Measurements from ENCODE around the gene DGCR2.

GRCh38 chr22:19044381-19044780 lies 77.8 kb downstream of the DGCR2 start:
- TF ChIP-seq CTCF (conservative IDR thresholded peaks at IDR 0.05; ENCODE audit: low read depth, low read length) (no peak), SMC3 (IDR thresholded peaks at IDR 0.05; ENCODE audit: low read depth, low read length) (no peak), POLR2A (IDR thresholded peaks at IDR 0.05; ENCODE audit: low read depth, low read length) (no peak), CEBPB (IDR thresholded peaks at IDR 0.05; ENCODE audit: low read depth, low read length) (no peak), FOS (IDR thresholded peaks at IDR 0.05; ENCODE audit: low read depth, low read length) (no peak), MXI1 (IDR thresholded peaks at IDR 0.05; ENCODE audit: borderline replicate concordance, low read depth, low read length) (no peak)

Data from IMR-90 (cell line).